HT-29 (cell line): ENCODE data around the gene GK. TPM values are rescaled to one million over a fixed set of nuclear protein-coding genes. Genes with fewer than 3 reads are reported as not detected.
"Not testable (repeated sequence)": the region's sequence is repeated elsewhere in the genome, so short reads cannot be mapped to it uniquely, and the experiment has no call there.

Experiments used
- DNase-seq: peaks from one replicate; pipeline ENCODE4 v3.0.0-alpha.2; 2015; ENCODE audit warnings: low spot score
- small RNA-seq: library from RNA; depleted of rRNA; stranded (forward); fragments of <200 nt; gene quantifications from one replicate; pipeline ENCODE3, GENCODE V24; 2014
- total RNA-seq: library from RNA; depleted of rRNA; stranded (reverse); fragments of >200 nt; shearing (Covaris generic); gene quantifications from 2 replicates; pipeline ENCODE4 v1.2.3, GENCODE V29; 2014; rRNA removed

The GK gene
- total RNA-seq, 1 experiment from 2014 or later, result 1.2 TPM

DNA sequence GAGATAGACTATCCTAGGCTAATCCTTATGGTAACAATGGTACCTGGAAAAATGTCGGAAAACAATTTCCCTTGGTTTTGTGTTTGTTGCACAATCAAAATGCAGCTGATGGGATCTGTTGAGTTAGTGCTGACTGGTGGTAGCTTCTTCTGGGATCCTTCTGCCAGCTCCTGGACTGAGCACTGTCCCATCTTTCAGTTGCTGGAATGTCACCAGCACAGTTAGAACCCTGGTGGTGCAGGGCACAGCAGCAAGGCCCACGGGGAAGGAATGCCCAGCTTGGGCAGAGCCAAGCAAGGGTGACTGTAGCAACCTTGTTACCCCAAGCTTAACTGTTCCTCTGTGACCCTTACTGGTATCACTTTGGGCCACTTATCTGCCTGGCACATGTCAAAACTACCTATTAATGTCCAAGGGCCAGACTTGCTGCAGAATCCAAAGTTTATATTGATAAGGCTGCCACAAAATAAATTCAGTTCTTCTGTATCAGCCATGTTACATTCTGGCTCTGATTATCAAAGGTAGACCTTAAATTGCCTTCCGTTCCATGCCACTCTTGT lies 53.1 kb downstream of the GK start:
- no peak for DNase-seq

DNA sequence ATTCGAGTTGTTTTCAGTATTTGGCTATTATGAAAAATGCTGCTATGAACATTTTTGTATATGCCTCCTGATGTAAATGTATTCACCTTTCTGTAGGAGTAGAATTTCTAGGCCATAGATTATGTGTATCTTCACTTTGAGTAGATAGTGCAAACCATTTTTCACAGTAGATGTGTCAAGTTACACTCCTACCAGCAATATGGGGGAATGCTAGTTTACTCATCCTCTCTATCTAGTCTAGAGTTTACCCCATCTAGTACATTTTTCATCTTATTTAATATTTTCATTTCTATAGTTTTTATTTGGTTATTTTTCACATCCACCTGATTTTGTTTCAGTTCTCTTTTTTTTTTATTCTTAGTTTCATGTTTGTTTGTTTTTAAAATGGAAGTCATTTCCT lies 59.0 kb downstream of the GK start:
- DNase-seq, result no peak

DNA sequence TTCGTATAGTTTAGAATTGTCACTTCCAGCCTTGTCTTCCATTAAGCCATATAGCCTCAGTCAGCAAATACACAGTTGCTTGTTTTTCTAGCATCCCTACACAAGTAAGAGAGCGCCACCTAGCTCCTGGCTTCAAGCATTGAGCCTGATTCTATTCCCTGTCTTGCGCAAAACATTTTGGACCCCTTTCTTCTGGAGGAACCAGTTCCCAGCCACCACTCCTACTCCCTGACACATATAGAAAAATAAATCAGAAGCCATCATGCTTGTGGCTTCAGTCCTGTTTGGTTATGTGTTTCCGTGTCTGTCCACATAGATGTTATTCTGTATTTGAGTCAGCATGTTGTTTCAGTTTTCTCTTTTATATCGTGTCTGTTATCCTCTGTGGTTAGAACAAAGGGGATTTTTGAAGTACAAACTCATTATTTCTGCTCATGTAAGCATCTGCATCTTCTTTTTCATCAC lies 59.9 kb downstream of the GK start:
- DNase-seq, result peak; percentile 37

DNA sequence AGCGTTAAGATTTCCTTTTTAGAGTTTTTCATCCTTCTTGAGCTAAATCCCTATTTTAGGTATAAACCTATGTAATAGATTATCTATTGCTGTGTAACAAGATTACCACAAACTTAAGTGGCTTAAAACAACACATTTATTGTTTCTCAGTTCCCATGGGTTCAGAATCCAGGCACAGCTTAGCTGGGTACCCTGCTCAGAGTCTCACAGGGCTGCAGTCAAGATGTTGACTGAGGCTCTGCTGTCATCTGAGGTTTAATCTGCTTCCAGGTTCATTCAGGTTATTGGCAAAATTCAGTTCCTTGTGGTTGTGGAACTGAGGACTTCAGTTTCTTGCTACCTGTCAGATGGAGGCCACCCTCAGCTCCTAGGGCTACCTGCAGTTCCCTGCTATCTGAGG lies 60.9 kb downstream of the GK start:
- no peak for DNase-seq

DNA sequence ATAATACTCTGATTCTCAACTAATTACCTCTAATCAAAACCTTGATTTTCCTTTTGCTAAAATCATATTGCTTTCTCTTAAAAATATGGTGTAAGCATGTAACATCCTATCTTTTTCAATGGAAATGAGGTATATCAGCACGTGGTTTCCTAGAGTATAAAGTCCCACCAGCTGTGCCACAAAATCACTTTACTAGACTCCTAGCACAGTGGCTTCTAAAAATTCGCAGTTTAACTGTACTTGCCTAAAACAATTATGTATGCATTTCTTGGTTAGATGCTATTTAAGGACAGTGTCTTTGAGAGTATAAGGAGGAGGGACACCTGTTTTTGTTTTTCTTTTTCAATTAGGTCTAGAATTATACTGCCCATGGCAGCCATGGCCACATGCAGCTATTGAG lies 62.8 kb downstream of the GK start:
- DNase-seq, result no peak

DNA sequence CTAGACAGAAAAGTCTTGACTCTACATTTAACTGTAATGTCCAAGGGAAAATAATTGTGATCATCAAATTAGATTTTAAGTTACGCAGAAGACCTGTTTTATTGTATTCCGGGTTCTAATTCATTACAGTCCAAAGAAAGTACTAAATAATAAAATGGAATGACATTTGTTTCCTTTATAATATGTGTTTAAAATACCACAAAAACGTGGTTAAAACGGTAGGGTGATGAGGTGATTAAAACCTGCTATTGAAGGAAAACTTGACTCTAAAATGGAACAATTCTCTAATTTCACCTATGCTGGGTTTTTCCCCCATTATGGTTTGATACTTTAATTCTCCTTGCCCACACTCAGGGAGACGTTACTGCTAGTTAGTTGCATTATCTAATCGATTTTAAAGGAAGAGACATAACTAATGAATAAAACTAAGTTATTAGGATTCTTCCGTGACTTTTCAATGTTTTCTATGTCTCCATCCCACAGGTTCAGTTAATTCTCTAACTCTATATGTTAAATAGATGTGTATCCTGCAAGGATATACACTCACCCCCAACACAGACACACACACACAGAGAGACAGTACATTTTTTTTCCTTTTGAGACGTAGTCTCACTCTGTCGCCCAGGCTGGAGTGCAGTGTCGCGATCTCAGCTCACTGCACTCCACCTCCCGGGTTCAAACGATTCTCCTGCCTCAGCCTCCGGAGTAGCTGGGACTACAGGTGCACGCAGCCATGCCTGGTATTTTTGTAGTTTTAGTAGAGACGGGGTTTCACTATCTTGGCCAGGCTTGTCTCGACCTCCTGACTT lies 80.8 kb downstream of the GK start:
- no peak for DNase-seq

DNA sequence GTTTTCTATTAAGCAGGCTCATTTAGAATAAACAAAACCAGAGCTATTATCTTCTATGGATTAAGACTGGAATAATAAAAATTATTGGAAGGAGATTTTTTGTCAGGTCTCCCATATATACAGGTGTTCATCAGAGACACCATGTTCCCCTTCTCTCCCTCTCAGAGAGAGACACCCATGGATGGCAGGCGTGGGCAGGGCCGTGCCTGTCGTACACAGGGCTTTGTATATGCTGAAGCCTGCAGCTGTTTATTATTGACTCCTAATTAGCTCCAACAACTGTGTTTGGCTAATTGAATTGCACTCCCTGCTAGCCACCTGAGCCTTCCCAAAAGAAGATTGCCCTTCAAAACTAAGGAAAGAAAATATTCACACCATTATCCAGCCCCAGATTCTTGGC lies 81.6 kb downstream of the GK start:
- no peak for DNase-seq

DNA sequence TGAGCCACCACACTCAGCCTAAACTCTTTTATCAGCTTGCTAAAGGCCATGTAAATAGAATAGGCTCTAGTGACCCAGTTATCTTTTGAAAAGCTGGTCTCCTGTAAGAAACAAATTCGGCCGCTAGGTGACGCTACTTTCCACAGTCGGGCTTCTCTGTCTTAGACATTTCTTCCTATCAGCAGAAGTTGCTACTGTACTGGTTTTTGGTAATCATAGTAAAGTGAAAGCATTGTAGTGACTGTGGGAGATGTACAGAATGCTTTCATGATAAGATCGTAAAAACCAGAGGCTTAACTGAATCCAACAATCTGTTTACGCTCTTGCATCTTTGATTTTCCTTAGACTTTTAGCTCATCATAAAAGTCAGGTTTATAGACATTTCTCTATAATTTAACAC lies 82.6 kb downstream of the GK start:
- peak; percentile 75 for DNase-seq

DNA sequence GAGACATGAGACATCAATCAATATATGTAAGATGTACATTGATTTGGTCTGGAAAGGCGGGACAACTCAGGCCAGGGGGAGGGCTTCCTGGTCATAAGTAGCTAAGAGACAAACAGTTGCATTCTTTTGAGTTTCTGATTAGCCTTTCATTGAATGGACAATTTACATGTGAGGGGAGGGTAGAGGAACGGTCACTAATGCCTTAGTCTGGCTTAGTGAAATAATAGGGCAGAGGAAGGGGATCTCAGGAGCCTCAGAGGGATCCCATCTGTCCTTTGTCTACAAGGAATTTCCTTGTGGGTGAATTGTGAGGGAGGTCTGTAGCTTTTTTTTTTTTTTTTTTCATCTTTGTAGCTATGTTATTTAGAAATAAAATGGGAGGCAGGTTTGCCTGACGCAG lies 88.3 kb downstream of the GK start:
- DNase-seq, result no peak

DNA sequence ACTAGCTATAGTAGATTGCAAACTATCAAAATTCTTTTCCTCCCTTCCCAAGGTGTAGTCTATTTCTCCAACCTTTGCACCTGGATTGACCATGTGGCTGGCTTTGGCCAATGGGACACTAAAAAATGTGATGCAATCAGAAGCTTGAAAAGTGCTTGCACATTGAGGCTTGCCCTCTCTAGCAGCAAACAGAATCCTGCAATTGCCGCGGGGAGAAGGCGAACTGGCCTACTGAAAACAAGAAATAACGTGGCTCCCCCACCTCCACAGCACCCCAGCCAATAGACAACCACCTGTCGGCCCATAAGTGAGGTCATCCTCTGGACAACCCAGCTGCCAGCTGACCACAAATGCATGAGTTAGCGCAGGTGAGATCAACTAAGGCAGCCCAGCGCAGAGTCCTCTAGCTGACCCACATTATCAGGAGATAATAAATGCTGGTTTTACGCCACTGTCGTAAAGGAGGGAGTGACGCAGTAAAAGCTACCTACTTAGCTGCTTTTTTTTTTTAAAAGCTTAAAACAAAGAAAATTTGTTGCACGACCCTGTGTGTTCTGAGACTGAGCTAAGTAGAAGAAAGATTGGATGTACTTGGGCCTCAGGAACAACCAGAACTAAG lies 95.2 kb downstream of the GK start:
- DNase-seq, result no peak

DNA sequence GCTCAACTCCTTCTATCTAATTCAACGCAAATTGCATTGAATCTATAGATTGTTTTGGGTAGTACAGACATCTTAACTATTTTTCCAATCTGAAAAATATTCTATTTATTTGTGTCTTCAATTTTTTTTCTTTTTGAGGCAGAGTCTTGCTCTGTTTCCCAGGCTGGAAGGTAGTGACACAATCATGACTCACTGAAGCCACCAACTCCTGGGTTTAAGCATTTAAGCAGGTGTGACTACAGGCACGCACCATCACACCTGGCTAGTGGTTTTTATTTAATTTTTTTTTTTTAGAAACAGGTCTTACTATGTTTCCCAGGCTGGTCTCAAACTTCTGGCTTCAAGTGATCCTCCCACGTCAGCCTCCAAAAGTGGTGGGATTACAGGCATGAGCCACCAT lies 98.3 kb downstream of the GK start:
- DNase-seq, result no peak

DNA sequence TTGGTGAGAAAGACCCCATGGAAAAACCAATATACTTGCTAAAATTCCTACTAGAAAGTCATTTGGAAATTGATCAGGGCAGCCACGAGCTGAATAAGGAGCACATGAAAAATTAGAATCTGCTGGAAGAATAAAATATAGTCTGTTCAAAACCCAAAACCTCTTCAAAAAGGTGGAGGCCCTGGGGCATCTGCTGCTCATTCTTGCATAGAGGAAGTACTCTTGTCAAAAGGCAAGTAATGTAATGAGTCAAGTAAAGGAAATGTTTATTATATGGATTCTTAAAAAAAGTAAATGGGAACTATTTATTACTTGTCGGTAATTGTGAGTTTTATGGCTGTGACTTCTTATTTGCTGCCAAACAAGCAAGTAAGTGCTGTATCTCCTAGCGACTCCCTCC lies 109.5 kb downstream of the GK start:
- no peak for DNase-seq

DNA sequence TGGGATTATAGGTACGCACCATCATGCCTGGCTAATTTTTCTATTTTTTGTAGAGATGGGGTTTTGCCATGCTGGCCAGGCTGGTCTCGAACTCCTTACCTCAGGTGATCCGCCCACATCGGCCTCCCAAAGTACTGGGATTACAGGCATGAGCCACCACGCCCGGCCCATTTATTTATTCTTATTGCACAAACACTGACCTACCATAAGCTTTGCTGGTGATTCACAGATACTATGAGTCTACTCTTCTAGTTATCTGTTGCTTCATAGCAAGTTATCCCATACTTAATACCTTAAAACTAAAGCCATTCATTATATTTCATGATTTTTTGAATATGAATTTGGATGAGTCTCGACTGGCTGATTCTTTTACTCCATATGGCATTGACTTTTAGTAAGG lies 120.5 kb downstream of the GK start:
- not testable (repeated sequence) for DNase-seq

DNA sequence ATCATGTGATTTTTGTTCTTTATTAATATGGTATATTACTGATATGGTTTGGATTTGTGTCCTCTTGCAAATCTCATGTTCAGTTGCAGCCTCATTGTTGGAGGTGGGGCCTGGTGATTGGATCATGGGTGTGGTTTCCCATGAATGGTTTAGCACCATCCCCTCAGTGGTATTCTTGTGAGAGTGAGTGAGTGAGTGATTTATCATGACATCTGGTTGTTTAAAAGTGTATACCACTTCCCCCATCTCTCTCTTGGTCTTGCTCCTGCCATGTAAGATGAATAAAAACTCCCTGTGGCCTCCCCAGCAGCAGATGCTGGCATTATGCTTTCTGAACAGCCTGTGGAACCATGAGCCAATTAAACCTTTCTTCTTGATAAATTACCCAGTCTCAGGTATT lies 124.4 kb downstream of the GK start:
- DNase-seq, result no peak

DNA sequence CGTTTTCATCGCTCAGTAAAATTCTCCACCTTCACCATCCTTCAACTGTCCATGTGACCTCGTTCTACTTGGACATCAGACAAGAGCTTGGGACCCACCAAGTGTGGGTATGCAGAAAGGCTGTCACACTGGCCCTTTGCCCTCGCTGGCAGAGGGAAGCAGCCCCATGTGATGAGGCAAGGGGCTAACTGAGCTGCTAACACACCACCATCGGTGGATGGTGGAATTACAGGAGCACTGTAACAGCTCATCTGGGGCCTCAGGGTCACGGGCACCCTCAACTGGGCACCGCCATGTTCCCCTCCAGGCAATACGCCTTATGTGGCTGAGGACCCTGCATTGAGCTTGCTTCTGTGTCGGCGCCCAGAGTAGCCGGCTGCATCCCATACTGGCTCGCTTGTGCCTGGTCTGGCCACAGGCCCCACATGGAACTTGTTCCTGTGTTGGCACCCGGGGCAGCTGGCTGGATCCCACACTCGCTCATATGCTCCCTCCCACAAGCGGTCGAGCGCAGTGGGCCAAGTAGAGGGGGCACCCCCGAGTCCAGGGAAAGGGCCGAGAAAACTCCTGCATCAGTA lies 126.3 kb downstream of the GK start:
- DNase-seq, result no peak

Small RNA genes lying within 50 kb of the gene (small RNA-seq; reads per million reads assigned to genes)
- not detected for gene CKS1BP6

Other genes with a start within 250 kb of the GK start
- gene TASL, start 75.7 kb upstream of the GK start, total RNA-seq, result not detected in 2 replicates
- gene TAB3, start 235.8 kb downstream of the GK start, total RNA-seq, result 4.4 and 5.7 TPM in 2 replicates